Measurements from ENCODE around the gene UBLCP1. TPM values are rescaled to one million over a fixed set of nuclear protein-coding genes. Genes with fewer than 3 reads are reported as not detected.

The UBLCP1 gene
- total RNA-seq, 1 donor from 2014 or later: 35.7 TPM

GRCh38 chr5:159218595-159219023, 44.5 kb upstream of the UBLCP1 start:
- Mint-ChIP-seq H3K36me3 (ENCODE audit: unreplicated experiment) (no peaks in the 10 kb centered on the region), H3K27ac (ENCODE audit: unreplicated experiment) (no peak overlapping the region), H3K9me3 (ENCODE audit: unreplicated experiment) (no peaks in the 10 kb centered on the region), H3K4me1 (ENCODE audit: unreplicated experiment) (peaks cover 11% of the 10 kb centered on the region), H3K27me3 (ENCODE audit: unreplicated experiment) (no peaks in the 10 kb centered on the region), H3K4me3 (ENCODE audit: unreplicated experiment) (no peak overlapping the region)
- TF ChIP-seq, protein P1, sequence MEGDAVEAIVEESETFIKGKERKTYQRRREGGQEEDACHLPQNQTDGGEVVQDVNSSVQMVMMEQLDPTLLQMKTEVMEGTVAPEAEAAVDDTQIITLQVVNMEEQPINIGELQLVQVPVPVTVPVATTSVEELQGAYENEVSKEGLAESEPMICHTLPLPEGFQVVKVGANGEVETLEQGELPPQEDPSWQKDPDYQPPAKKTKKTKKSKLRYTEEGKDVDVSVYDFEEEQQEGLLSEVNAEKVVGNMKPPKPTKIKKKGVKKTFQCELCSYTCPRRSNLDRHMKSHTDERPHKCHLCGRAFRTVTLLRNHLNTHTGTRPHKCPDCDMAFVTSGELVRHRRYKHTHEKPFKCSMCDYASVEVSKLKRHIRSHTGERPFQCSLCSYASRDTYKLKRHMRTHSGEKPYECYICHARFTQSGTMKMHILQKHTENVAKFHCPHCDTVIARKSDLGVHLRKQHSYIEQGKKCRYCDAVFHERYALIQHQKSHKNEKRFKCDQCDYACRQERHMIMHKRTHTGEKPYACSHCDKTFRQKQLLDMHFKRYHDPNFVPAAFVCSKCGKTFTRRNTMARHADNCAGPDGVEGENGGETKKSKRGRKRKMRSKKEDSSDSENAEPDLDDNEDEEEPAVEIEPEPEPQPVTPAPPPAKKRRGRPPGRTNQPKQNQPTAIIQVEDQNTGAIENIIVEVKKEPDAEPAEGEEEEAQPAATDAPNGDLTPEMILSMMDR (IDR thresholded peaks at IDR 0.05): no peak
- no peak for DNase-seq (ENCODE audit: extremely low spot score, unreplicated experiment)

DNA sequence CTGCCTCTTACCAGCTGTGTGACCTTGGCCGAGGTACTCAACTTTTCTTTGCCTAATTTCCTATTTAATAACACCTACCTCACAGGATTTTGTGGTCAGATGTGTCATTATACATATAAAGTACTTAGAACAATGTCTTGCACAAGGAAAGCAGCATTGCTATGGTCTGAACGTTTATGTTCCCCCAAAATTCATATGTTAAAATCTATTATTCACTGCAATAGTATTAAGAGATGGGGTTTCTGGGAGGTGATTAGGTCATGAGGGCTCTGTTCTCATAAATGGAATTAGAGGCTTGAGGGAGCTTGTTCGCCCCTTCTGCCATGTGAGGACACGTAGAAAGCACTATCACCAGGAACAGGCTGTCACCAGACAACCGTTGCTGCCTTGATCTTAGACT, 42.9 kb upstream of the UBLCP1 start:
- TF ChIP-seq, protein P1 (IDR thresholded peaks at IDR 0.05): no peak
- no peaks in the 10 kb centered on the region for H3K9me3 Mint-ChIP-seq (ENCODE audit: unreplicated experiment)
- no peaks in the 10 kb centered on the region for H3K27me3 Mint-ChIP-seq (ENCODE audit: unreplicated experiment)
- no peak overlapping the region for H3K4me3 Mint-ChIP-seq (ENCODE audit: unreplicated experiment)
- DNase-seq (ENCODE audit: extremely low spot score, unreplicated experiment): no peak
- no peak overlapping the region for H3K27ac Mint-ChIP-seq (ENCODE audit: unreplicated experiment)
- peaks cover 11% of the 10 kb centered on the region for H3K4me1 Mint-ChIP-seq (ENCODE audit: unreplicated experiment)
- H3K36me3 Mint-ChIP-seq (ENCODE audit: unreplicated experiment): no peaks in the 10 kb centered on the region

- no peak overlapping the region for H3K27ac Mint-ChIP-seq (ENCODE audit: unreplicated experiment)
- peaks cover 4% of the 10 kb centered on the region for H3K4me1 Mint-ChIP-seq (ENCODE audit: unreplicated experiment)
- no peaks in the 10 kb centered on the region for H3K27me3 Mint-ChIP-seq (ENCODE audit: unreplicated experiment)
- TF ChIP-seq, protein P1 (IDR thresholded peaks at IDR 0.05): no peak
- H3K36me3 Mint-ChIP-seq (ENCODE audit: unreplicated experiment): no peaks in the 10 kb centered on the region
- no peak for DNase-seq (ENCODE audit: extremely low spot score, unreplicated experiment)
- no peaks in the 10 kb centered on the region for H3K9me3 Mint-ChIP-seq (ENCODE audit: unreplicated experiment)
- no peak overlapping the region for H3K4me3 Mint-ChIP-seq (ENCODE audit: unreplicated experiment)
These were observed 39.6 kb upstream of the UBLCP1 start for GRCh38 chr5:159223469-159223868.

DNA sequence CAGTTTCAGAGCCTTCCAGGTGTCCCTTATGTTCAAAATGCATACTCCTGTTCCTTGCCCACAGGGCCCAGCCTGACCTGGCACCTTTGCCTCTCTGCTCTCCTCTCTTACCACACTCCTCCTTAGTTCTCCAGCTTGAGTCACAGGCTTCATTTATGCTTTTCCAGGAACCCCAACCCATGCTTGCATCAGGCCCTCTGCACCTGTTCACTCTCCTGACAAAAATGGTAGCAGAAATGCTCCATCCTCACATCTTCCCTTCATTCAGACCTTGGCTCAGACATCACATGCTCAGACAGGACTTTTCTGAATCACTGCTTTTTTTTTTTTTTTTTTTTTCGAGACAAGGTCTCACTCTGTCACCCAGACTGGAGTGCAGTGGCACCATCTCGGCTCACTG, 38.6 kb upstream of the UBLCP1 start:
- Mint-ChIP-seq H3K4me1 (ENCODE audit: unreplicated experiment) (no peaks in the 10 kb centered on the region), H3K4me3 (ENCODE audit: unreplicated experiment) (no peak overlapping the region), H3K9me3 (ENCODE audit: unreplicated experiment) (no peaks in the 10 kb centered on the region), H3K36me3 (ENCODE audit: unreplicated experiment) (no peaks in the 10 kb centered on the region), H3K27me3 (ENCODE audit: unreplicated experiment) (no peaks in the 10 kb centered on the region), H3K27ac (ENCODE audit: unreplicated experiment) (no peak overlapping the region)
- TF ChIP-seq, protein P1 (IDR thresholded peaks at IDR 0.05): no peak
- DNase-seq (ENCODE audit: extremely low spot score, unreplicated experiment): no peak

- Mint-ChIP-seq H3K27me3 (ENCODE audit: unreplicated experiment) (peaks cover 7% of the 10 kb centered on the region), H3K4me3 (ENCODE audit: unreplicated experiment) (no peak overlapping the region), H3K9me3 (ENCODE audit: unreplicated experiment) (no peaks in the 10 kb centered on the region), H3K27ac (ENCODE audit: unreplicated experiment) (no peak overlapping the region), H3K36me3 (ENCODE audit: unreplicated experiment) (no peaks in the 10 kb centered on the region), H3K4me1 (ENCODE audit: unreplicated experiment) (no peaks in the 10 kb centered on the region)
- DNase-seq (ENCODE audit: extremely low spot score, unreplicated experiment): no peak
- TF ChIP-seq, protein P1 (IDR thresholded peaks at IDR 0.05): no peak
These were observed 36.6 kb upstream of the UBLCP1 start for GRCh38 chr5:159226451-159226850.
